Mucosa of descending colon (tissue), 3 donors: ENCODE results near the gene GNGT1. TPM values are rescaled to one million over a fixed set of nuclear protein-coding genes. Genes with fewer than 3 reads are reported as not detected.

Experiments
- ATAC-seq: fragments of 200-7000 bp; cut with Tn5 transposase; one replicate; pipeline ENCODE4 v1.9.1; 2020; ENCODE audit warnings: mild to moderate bottlenecking, moderate library complexity
- DNase-seq, 3 donors: peaks; one replicate each; pipeline ENCODE4 v3.0.0-alpha.2; 2020
- H3K36me3 ChIP-seq: fragments of 200-600 bp; one replicate; pipeline ENCODE4 v1.8.0; 2021; ENCODE audit warnings: low read depth, mild to moderate bottlenecking
- H3K4me1 ChIP-seq: fragments of 200-600 bp; one replicate; pipeline ENCODE4 v1.8.0; 2021; ENCODE audit warnings: low read depth, mild to moderate bottlenecking
- H3K4me3 ChIP-seq: fragments of 200-600 bp; one replicate; pipeline ENCODE4 v1.8.0; 2021; ENCODE audit warnings: mild to moderate bottlenecking
- H3K9me3 ChIP-seq: fragments of 200-600 bp; one replicate; pipeline ENCODE4 v1.8.0; 2021; ENCODE audit warnings: mild to moderate bottlenecking
- intact Hi-C, 2 donors: fragments of 100-400 bp; cut with DNase I in 1 of 2; cut with micrococcal nuclease in 1 of 2; formaldehyde crosslinking; loops; one replicate each; pipeline versions ENCODE4 v1.11.0 to v1.11.1; 2022; cut with DNase I, micrococcal nuclease
- total RNA-seq, 3 donors: library from RNA; stranded (reverse); fragmentation: NEBNext Ultra II Directional in 2 of 3; extraction: Animal tissue kit (Norgen Biotek cat#: 25700) in 2 of 3; gene quantifications; one replicate each; pipeline versions ENCODE4 v1.2.1 to v1.2.4, GENCODE V29; 2021 to 2023
- TF ChIP-seq, protein P1 (sequence below): fragments of 200-600 bp; IDR thresholded peaks from one replicate; pipeline ENCODE4 v1.8.0; 2022; ENCODE audit warnings: antibody characterized with exemption, mild to moderate bottlenecking
- donor health status: DM: no; HTN: no; CAD: no; lungs with moderate emphysema.
- donor health status: DM: no; HTN: no; CAD: no.
- donor health status: DM: no; HTN: yes; CAD: no.

GNGT1 gene
- total RNA-seq, 3 donors from 2014 or later = not detected

DNA sequence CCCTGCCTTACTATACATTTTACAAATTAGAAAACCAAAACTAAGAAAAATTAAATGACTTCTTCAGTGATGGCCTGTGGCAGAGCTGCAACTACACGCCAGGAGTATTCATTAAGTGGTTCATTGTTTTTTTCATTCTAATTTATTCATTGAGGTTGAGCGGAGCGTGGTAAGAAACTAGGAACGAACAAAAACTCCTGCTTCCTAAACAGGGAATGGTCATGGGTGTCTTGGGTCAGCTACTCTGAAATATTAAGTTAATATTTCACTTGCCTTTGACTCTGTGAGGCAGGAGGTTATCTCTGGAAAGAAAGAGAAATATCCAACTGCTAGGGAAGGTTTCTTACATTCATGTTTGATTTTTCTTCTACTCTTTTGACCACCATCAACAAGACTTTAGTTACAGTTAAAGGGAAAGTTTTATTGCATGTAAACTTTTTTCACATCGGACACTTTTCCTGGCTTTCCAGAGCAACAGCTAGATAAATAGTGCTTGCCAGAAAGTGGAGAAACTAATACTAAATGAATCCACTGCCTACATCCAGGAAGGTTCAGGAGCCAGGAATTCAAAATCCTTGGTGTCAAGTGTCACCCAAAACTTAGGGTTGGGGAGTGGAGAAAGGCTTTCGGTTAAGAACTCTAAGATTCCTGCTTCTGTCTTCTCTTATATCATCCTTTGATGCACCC, 14.3 kb downstream of the GNGT1 start:
- Histone ChIP-seq H3K4me3 (no peak overlapping the region), H3K9me3 (no peaks in the 10 kb centered on the region), H3K36me3 (no peaks in the 10 kb centered on the region), H3K4me1 (no peaks in the 10 kb centered on the region)
- no peak for ATAC-seq
- TF ChIP-seq, protein P1, sequence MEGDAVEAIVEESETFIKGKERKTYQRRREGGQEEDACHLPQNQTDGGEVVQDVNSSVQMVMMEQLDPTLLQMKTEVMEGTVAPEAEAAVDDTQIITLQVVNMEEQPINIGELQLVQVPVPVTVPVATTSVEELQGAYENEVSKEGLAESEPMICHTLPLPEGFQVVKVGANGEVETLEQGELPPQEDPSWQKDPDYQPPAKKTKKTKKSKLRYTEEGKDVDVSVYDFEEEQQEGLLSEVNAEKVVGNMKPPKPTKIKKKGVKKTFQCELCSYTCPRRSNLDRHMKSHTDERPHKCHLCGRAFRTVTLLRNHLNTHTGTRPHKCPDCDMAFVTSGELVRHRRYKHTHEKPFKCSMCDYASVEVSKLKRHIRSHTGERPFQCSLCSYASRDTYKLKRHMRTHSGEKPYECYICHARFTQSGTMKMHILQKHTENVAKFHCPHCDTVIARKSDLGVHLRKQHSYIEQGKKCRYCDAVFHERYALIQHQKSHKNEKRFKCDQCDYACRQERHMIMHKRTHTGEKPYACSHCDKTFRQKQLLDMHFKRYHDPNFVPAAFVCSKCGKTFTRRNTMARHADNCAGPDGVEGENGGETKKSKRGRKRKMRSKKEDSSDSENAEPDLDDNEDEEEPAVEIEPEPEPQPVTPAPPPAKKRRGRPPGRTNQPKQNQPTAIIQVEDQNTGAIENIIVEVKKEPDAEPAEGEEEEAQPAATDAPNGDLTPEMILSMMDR = no peak
- DNase-seq = no peak
- intact Hi-C loops = no loop called here

DNA sequence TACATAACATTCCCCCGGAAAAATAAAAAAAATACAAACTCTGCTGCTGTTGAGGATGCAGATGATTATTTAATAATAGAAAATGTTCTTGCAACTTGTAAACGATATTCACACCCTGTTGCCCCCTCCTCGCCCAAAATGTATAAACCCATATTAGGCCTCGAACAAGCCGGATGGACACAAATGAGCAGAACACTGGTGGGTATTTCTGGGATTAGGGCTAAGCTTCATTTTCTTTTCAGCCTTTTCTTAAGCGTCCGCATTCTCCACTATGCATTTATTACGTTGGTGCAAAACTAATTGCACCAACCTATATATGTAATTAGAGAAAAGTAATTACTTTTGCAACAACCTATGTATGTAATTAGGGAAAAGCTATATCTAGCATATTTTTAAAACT, 14.8 kb downstream of the GNGT1 start:
- intact Hi-C loops = no loop called here
- DNase-seq = no peak
- no peak for ATAC-seq
- TF ChIP-seq, protein P1 = no peak
- Histone ChIP-seq H3K4me3 (no peak overlapping the region), H3K4me1 (no peaks in the 10 kb centered on the region), H3K36me3 (no peaks in the 10 kb centered on the region), H3K9me3 (no peaks in the 10 kb centered on the region)

DNA sequence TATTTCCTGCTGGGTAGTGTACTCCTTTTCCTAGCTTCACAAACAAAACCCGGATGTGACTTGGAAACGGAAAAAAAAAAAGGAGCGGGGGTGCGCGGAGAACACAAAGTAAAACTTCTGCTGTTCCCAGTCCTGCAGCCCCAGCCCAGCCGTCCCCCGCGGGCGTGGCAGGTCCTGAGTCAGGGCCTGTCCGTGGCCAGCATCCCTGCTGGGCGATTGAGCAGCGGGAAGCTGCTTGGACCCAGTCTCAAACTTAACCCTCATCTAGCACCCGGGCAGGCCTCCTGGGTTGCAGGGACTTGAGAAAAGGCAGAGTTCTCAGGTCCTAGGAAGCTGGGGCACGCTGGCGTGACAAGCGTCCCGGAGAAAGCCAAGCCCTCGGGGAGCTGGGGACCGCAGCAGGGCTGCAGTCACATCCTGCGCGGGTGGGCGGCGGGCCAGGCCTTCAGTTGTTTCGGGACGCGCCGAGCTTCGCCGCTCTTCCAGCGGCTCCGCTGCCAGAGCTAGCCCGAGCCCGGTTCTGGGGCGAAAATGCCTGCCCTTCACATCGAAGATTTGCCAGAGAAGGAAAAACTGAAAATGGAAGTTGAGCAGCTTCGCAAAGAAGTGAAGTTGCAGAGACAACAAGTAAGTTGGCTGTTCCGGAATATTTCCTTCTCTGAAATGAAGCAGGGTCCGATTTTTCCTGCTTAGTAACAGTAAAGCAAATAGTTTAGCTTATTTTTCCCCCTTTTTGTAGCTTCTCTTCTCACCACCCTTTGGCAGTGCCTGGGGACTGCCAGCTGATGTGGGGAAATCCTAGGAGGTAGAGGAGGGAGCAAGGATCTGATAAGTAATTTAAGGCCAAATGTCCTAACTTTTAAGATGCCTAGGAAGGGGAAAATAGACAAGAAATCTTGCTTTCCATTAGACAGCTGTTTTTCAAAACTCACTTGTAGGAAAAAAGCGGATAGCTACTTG, 15.5 kb downstream of the GNGT1 start, which contains the start of gene GNG11:
TSS of gene GNG11 (plus strand) at position 129 of the 960 bp plus-strand sequence. CDS start at position 532, 403 bp downstream.
- DNase-seq (peak; percentile 55 to 65 (median 56)), ATAC-seq (peak; percentile 63)
- intact Hi-C loops = no loop called here
- H3K4me3 ChIP-seq = no peak within 1 kb of the TSS
- H3K9me3 ChIP-seq = no peaks in the 10 kb centered on the region
- TF ChIP-seq, protein P1 = no peak
- no peaks in the 10 kb centered on the region for H3K4me1 ChIP-seq
- no peaks in the 10 kb centered on the region for H3K36me3 ChIP-seq

DNA sequence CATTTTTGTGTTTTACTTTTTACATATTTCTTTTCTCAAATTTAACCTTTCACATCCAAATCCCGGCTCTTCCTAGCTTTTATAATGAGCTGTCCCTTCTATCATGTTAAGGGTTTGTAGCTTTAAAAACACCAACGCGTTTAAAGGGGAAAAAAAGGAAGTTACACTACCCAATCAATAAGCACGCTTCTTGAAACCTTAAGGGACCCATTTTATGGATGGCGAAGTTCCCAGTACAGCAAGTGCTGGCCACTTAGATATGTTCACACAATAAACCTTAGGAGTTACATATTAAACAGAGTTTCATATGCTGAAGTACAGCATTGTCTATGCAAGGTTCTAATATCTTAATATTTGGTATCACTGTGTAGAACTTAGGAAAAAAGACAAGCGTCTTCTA, 16.9 kb downstream of the GNGT1 start:
- intact Hi-C loops = no loop called here
- no peak for ATAC-seq
- DNase-seq = no peak
- Histone ChIP-seq H3K9me3 (no peaks in the 10 kb centered on the region), H3K36me3 (no peaks in the 10 kb centered on the region), H3K4me1 (no peaks in the 10 kb centered on the region), H3K4me3 (no peak overlapping the region)
- TF ChIP-seq, protein P1 = no peak

DNA sequence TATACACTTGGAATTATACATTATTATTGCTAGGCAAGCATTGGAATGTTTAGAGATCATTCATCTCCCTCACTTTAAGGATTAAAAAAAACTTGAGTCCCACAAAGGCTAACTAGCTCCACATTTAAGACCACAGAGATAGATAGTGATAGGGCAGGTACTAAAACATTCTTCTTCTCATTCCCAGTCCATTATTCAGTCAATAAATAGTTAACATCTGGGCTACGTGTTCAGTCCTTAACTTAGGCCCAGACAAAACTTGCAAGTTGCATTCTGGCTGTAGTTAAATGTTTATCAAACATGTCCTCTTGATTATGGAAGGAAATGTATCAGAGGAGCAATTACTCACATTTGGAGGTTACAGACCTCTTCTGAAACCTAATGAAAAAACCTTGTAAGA, 17.6 kb downstream of the GNGT1 start:
- Histone ChIP-seq H3K4me1 (no peaks in the 10 kb centered on the region), H3K36me3 (no peaks in the 10 kb centered on the region), H3K4me3 (no peak overlapping the region), H3K9me3 (no peaks in the 10 kb centered on the region)
- ATAC-seq (no peak), DNase-seq (no peak)
- TF ChIP-seq, protein P1 = no peak
- intact Hi-C loops = no loop called here
